Fibroblast of gingiva (primary cell): ENCODE measurements around the gene PRICKLE2.
A peak's percentile ranks its signal among the peaks of the same experiment; 100 is the strongest.
"Not testable (repeated sequence)": the region's sequence is repeated elsewhere in the genome, so short reads cannot be mapped to it uniquely, and the experiment has no call there.

ENCODE experiments used
- DNase-seq: peaks from one replicate; pipeline ENCODE4 v3.0.0-alpha.2; 2011; ENCODE audit warnings: low read depth

PRICKLE2 gene

DNA sequence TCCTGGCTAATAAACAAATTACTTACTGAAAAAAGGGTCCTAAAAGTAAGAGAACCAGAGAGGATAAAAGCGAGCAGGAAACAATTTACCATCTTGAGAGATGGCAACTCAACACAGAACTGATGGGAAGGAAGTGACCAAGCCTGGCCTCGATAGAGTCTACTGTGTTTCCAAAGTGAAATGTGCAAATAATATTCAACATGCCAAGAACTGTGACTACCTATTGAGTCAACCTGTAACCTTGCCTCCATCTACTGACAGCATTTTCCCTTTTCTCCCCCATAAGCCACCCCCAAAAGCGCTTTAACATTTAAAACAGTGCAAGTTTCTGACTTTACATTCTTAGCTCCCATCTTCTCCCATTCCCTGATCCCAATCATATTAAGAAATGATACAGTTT is 126.6 kb downstream of the PRICKLE2 start:
- DNase-seq = no peak

DNA sequence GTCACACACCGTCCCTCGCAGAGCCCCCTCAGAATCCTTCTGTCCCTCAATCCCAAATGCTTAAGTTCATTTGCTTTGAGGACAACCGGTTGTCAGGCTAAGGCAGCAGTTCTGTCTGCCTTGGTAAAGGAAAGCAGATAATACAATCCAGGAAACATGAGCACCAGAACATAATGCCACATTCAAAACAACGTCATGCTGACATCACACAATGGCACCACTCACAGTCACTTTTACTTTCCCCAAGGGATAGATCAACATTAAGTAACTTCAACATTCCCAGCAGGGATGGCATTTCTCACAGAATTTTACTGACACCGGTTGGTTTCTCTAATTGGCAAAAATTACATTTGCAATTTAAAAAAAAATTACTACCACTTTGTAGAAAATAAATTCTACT is 127.3 kb downstream of the PRICKLE2 start:
- no peak for DNase-seq

DNA sequence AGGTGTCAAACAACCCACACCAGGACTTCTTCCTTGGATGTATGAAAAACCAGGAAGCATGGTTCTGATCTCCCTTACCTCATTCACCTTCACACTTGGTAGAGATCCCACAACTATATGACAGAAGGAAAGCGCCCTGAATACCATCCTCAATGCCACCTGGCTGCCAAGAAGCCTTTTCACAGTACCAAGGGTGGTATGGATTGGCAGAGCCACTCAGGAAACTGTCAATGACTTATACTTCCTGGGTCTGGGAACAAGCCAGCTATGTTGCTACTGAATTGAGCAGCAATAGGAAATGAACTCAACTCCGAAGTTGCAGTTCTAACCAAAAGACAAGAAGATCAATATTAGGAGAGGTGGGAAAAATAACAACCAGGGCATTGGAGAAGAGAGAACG is 129.5 kb downstream of the PRICKLE2 start:
- no peak for DNase-seq

DNA sequence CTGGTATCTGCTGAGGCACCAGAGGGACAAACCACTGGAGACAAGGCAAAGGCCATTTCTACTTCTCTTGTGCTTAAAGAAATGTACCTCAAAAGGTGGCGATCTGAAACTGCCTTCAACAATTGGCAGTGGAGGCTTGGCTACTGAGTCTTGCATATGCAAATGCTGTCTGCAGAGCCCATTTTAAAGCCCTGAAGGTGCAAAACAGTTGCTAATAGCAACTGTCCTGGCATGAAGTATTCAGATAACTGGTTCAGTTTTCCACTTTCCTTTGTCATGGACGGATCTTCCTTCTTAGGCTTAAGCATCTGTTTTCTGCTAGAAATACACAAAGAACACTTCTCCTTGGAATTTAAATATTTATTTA is 130.6 kb downstream of the PRICKLE2 start:
- DNase-seq = no peak

DNA sequence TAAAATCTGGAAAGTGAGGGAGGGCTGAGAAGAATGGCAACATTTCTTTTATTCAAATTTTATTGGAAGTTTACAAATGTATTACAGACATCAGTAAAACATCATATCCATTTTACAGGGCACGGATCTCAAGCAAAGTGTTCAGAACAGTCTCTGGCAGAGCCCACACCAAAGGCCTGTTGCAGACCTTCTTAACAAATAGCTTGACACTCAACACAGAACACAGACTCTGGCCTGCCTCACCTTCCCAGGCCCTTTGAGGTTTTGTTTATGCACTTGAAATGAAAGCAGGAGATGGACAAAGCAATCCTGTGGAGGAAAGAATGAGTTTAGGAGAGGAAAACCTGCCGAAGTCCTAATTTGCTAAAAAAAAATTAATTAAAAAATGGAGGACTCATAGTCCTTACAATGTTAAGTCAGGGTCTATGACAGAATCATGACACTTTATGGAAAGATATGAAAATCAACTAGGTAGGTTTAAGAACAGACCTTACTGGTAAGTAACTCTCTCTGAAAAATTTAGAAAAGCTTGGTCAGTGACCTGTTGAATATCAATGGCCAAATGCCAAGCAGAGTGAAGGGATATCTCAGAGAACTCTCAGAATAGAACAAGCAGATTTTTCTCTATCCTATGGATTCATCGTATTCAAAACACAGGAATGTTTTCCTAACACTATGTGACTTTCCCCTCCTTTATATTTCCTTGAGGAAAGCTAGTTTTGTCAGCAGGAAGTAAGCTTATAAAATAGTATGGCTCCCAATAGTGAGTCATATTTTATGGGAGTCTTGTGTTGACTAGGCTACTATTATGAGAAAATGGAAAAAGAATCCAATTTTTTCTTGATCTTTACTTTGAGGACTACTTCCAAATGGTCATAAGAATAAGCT is 131.2 kb downstream of the PRICKLE2 start:
- no peak for DNase-seq

DNA sequence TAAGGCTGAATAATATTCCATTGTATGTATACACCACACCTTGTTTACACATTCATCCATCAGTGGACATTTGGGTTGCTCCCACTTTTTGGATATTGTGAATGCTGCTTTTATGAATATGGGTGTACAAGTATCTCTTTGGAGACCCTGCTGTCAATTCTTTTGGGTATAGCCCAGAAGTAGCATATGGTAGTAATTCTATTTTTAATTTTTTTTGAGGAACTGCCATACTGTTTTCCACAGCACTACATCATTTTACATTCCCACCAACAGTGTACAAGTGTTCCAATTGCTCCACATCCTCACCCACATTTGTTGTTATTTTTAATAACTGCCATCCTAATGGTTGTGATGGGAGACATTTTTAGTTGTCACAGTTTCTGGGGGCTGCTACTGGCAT is 132.1 kb downstream of the PRICKLE2 start:
- no peak for DNase-seq

DNA sequence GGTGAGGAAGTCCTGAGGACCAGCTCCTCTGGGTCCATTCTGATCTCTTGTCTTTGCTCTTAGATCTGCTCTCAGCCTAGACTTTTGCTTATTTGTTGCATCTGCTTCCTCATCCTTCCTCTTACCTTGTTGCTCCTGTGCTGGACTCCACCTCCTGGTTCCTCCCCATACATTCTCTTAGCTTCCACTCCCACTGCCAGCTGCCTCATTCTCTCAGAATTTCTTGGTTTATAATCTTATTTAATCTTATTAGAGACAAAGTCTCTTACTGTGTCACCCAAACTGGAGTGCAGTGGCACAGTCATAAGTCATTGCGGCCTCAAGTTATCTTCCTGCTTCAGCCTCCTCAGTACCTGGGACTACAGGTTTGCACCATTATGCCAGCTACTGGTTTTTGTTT is 133.8 kb downstream of the PRICKLE2 start:
- DNase-seq = no peak

DNA sequence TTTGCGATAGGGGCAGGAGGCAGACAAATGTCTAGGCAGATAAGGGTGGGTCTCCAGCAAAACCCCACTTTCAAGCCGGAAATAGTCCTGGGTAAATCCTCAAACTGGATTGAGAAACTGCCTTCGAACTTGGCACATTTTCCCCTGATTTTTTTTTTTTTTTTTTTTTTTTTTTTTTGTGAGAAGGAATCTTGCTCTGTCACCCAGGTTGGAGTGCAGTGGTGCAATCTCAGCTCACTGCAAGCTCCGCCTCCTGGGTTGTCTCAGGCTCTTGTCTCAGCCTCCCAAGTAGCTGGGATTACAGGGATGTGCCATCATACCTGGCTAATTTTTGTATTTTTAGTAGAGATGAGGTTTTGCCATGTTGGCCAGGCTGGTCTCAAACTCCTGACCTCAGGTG is 135.9 kb downstream of the PRICKLE2 start:
- DNase-seq = not testable (repeated sequence)

DNA sequence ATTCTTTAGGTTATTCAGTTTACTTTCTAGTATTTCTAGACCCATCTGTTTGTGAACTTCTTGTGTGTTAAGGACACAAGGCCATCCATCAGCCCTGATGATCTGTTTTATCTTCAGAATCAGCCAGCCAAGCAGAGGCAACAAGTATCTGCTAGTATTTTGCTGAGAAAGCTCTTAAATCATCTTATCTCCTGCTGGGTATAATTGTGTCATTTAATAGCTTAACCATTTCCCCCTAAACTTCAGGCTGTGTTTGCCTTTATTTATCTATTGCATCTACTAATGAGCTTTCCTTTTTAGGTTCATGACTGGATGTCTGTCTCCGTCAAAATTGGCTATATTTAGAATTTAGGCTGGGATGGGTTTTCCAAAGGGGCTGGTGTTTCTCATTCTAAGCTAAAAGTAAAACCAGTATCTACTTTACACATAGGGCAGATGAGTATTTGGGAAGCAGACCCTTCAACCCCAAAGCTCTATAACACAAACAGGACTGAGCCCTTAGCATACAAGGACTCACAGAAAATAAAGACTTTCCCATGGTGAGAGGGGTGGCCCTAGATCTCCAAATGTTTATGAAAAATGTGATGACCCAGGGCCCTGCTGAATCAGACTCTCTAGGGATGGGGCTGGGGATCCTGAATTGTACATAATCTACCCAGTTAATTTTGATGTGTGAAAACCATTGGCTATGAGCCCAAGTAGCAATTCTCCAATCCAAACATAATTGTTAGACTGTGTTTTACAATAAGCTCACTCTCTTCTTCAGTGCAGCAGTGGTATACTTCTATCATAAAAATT is 136.7 kb downstream of the PRICKLE2 start:
- DNase-seq = no peak

DNA sequence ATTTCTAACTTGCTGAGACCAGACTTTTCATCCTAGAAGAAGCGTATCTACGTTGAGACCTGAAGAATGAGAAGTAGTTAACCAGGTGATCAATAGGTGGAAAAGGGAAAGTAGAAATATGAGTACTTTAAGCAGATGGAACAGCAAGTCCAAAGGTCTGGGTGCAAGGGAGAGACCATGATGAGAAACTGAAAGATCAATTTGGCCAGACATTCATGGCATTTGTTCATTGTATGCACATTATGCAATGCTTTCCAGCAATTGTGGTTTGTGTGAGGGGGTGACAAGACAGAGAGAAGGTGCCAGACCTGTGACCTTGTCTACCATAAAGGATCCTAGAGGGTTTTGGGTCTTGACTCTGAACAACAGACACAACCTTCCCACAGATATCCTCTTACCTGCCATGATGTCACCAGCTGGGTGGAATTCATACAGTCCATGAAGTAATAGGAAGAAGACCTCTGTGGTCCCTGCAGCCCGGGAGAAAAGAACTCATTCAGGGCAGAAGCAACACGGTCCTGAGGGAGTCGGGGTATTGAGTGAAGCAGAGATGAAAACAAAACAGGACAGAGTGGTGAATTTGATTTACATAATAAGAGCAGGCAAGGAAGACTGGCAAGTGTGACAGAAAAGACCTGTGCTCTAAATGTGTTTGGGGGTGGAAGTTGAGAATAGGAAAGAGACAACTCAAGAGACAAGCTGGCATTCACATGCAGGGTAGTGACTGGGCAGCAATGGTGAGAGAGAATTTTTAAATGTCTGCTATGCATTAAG is 138.6 kb downstream of the PRICKLE2 start:
- DNase-seq = no peak

DNA sequence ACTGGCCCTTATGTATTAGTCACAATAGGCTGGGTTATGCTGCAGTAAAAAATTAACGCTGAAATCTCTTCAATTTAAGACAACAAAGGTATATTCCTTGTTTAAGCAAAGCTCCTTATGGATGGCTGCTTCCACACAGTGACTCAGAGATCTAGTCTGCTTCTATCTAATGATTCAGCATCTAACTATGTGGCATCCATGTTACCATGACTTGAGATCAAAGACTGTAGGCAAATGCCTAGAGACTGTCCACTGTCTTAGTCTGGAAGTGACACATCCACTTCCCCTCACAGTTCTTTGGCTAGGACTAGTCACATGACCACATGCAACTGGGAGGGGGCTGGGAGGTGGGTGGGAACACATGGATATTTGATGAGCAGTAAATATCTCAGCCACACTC is 140.6 kb downstream of the PRICKLE2 start:
- DNase-seq = no peak

DNA sequence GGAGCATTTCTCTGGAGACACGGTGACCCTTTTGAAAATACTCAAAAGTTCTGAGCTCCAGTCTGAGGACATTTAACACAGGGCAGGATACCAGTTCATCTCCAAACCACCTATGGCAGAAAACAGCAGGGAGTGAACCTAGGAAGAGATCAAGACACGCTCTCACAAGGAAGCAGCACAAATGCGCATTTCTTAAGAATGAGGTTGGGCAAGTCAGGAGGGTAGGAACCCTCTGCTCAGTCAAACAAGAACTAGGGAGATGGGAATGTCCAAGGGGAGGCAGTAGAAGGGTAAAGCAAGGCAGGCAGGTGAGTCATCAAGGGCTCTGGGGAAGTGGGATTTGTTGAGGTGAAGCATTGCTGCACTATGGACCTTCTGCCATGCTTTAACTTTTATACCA is 141.7 kb downstream of the PRICKLE2 start:
- no peak for DNase-seq

DNA sequence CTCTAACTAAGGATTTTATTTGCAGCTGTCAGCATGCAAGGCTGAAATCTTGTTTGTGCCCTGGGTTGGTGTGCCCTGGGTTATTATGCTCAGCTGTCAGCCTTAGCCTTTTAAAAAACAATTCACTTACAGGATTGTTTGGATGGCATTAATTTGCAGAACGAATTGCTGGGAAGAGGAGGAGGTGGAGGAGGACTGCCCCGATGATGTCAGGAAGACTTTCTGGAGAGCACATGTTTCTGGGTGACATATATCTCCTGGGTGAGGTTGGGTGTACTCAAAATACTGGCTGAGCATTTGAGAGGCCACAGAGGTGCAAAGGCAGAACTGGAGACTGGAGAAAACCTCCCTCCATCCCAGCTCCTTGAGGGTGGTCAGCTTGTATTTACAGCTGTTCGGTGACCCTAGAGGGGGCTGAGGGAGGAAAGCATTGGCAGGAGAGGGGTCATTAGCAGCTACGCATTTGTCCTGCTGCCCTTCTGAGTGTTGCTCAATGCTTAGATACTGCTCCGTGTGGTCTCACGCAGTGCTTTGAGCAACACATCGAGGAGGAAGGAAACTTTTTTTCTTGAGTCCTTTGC is 142.2 kb downstream of the PRICKLE2 start:
- DNase-seq = peak; percentile 27

DNA sequence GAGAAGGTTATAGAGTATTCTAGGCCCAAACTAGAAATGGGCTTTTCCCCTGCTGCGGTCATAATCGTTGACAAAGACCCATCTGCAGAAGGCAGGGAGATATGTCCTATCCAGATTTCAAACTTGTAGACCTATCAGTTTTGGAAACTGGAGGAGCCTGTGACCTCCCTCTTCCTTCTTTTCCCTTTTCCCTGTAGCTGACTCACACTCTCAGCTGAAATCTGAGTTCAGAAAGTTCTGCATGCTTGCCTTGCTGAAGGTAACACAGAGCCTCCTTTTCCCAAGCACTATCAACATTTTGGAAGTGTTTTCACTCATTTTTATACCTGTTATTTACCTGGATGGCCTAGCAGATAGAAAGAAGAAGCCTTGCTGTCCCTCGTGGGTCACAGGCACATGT is 142.9 kb downstream of the PRICKLE2 start:
- no peak for DNase-seq

DNA sequence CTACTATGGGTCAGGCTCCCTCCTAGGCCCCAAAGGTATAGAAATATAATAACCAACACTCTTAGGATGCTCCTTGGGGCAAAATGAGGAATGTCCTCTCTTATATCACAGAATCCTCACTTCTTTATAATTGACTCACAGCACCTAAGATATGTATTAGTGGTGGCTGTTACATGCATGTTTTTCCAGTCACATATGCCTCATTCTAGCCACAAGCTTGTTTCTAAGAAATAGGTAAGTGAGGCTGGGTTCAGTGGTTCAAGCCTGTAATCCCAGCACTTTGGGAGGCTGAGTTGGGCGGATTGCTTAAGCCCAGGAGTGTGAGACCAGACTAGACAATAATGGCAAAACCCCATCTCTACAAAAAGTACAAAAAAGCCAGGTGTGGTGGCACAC is 144.0 kb downstream of the PRICKLE2 start:
- no peak for DNase-seq

DNA sequence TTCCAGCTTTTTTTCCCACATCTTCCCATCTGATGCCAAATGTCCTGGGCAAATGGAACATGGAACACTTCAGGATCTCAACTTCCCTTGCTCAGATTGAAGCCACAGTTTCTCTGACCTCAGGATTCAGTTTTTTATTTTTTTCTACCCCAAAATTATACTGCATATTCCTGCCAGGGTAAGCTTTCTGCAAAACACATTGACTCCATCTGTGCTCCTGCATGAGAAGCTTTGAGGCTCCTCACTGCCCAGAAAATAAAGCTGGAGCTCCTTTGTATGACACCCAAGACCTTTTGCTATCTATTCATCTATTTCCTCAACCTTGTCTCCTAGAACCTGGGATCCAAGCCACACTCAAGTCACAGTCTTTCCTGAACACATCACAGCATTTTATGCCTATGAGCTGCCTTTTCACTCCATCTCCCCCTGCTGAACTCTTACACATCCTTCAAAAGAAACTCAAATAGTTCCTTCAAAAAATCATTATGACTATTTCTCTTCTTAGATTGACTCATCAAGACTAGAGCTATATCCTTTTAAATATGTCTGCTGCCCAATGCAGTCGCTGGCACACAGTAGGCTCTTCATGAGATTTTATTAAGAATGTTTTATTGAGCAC is 144.5 kb downstream of the PRICKLE2 start:
- no peak for DNase-seq

DNA sequence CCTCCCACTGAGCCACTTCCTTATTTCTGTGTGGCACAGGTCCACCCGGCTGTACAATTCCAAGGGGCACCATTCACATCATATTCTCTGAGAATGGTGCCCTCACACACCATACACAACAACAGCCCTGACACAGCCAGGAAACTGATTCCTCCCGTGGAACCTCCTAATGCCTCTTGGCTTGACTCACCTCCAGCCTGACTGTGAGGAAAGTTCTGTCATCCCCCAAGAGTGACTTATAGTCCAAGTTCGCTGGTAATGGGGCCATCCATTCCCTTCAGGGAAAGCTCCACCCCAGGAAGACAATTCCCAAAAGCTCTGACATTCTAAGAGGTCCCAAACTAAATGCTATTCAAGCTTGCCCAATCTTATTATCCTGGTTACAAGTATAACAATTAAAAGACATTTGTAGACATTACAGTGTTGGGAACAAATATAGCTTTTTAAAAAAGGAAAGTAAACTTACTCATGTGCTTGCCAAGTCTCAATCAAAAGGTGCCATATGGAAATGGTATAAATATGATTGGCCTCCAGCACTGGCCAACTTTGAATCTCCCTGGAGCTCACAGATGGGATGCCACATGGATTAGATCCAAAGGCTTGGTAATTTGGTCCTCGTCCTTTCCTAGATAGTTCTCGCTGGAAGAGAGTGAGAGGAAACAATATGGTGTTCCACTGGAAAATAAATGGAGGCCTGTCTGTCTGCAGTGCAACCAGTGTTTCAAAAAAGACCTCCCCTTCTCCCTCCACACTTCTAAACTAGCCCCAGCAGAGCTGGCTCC is 145.7 kb downstream of the PRICKLE2 start:
- no peak for DNase-seq

DNA sequence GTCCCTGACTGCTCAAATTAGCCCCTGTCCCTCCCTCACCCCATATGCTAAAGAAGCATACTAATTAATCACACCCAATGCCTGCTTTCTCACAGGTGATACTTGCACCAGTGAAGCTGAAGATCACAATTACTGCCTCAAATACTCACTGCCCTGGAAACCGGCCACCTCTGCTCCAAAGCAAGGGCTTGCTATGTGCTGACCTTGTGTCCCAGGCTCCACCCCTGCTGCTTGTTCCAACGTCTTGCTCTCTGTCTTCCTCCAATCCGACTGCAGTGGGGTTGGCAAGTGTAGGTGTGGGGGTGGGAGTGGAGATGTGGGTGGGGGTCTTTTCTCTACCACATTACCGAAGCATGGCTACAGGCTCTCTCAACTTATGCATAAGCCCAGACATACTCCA is 146.3 kb downstream of the PRICKLE2 start:
- DNase-seq = no peak

DNA sequence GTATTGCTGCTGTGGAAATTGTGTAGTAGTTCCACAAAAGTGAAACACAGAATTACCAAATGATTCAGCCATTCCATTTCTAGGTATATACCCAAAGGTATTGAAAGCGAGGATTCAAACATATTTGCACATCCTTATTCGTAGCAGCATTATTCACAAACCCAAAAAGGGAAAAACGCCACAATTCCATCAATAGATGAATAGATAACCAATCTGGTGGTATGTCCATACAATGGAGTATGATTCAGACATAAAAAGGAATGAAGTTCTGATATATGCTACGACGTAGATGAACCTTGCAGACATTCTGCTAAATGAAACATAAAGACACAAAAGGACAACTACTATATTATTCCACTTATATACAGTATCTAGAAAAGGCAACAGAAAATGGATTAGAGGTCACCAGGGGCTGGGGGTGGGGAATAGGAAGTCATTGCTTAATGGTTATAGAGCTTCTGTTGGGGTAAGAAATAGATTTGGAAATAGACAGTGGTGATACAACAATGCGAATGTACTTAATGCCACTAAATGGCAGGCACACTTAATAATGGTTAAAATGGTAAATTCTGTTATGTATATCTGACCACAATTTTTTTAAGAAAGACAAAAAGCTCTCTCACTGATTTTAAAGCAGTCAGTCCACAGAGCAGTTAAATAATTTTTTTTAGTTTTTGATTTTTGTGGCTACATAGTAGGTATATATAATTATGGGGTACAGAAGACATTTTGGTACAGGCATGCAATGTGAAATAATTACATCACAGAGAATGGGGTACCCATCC is 150.2 kb downstream of the PRICKLE2 start:
- DNase-seq = no peak

DNA sequence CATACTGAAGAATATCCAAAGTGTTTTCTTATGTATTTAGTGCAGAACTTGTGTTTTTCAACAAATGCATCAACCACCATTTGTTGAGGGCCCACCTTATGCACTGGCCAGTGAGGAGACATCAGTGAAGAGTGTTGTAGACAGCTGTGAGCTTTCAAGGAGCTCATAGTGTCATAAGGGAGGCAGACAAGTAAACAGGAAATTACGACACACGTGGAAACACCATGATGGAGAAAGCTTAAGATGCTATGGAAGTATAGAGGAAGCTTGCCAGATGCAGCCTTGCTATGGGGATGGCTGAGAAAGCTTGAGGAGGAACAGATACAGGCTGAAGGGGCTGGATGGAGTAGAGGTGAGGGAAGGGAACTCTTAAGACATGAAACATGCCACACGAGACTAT is 151.2 kb downstream of the PRICKLE2 start:
- DNase-seq = peak; percentile 55
